HFF-Myc (cell line): Measurements from ENCODE around the gene CFAP46.
"Not testable (repeated sequence)": the region's sequence is repeated elsewhere in the genome, so short reads cannot be mapped to it uniquely, and the experiment has no call there.

ENCODE experiments used
- DNase-seq: peaks from one replicate; pipeline ENCODE4 v3.0.0-alpha.2; 2011; ENCODE audit warnings: low read depth; ENCODE audit errors: extremely low read depth
- H3K4me3 ChIP-seq: replicated peaks from 2 replicates; pipeline ENCODE4 v1.5.1; 2011; ENCODE audit warnings: low read depth, mild to moderate bottlenecking, control low read depth, low read length
- TF ChIP-seq, protein P1 (sequence below): IDR thresholded peaks from 2 replicates; pipeline ENCODE4 v1.5.1; 2012; ENCODE audit warnings: mild to moderate bottlenecking, low read depth, low read length, control low read depth; ENCODE audit errors: missing control alignments

The CFAP46 gene

DNA sequence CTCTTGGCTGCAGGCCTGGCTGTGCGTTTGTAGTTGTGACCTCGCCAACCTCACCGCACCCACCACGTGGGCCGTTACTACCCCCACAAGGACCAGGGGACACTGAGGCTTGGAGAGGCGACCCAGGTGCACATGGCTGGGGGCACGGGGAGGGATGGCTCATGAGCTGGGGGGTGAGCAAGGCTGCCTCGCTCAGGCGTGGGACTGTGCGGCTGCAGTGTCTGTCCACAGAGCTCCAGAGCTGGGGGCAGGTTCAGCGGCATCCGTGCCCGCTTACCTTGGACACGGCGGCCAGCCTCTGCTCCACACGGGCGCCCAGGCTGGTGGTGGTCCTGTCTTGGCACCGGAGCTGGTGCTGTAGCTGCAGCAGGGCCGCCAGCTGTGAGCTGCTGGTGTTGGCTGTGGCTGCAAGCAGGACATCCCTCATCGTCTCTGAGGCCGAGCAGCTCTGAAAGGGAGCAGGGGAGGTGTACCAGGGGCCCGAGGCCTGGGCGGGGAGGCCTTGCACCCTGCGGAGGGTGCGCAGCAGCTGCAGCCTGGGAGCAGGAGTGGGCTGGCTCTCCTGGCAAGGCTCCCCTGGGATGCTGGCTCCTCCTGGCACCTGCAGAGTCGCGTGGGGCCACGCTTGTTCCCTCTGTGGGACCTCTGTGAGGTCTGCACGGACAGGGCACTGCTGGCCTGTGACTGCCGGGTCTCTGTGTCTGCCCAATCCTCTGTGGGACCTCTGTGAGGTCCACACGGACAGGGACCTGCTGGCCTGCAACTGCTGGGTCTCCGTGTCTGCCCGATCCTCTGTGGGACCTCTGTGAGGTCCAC lies 96.4 kb downstream of the CFAP46 start:
- DNase-seq: no peak
- H3K4me3 ChIP-seq: no peak overlapping the region
- TF ChIP-seq, protein P1, sequence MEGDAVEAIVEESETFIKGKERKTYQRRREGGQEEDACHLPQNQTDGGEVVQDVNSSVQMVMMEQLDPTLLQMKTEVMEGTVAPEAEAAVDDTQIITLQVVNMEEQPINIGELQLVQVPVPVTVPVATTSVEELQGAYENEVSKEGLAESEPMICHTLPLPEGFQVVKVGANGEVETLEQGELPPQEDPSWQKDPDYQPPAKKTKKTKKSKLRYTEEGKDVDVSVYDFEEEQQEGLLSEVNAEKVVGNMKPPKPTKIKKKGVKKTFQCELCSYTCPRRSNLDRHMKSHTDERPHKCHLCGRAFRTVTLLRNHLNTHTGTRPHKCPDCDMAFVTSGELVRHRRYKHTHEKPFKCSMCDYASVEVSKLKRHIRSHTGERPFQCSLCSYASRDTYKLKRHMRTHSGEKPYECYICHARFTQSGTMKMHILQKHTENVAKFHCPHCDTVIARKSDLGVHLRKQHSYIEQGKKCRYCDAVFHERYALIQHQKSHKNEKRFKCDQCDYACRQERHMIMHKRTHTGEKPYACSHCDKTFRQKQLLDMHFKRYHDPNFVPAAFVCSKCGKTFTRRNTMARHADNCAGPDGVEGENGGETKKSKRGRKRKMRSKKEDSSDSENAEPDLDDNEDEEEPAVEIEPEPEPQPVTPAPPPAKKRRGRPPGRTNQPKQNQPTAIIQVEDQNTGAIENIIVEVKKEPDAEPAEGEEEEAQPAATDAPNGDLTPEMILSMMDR: no peak

DNA sequence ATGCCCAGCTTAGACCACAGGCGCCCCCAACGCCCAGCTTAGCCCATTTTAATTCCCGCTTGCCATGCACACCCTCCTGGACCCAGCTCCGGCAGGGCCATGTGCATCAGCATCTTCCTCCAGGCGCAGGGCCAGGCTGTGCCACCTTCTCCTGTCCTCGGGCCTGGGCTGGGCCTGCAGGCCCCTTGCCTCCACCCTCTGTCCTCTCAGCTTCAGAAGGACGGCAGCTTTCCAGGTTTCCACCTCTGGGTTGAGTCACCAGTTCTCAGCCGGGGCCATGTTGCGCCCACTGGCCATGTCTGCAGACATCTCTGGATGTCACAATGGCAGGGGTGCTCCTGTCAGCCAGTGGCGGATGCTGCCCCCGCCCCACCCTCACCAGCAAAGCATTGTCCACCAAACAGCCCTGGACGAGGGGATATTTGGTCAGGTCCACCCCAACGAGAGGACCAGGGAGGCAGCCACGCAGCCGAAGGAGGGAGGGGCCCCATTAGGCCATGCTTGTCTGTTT lies 97.3 kb downstream of the CFAP46 start:
- no peak for DNase-seq
- H3K4me3 ChIP-seq: no peak overlapping the region
- TF ChIP-seq, protein P1: no peak

DNA sequence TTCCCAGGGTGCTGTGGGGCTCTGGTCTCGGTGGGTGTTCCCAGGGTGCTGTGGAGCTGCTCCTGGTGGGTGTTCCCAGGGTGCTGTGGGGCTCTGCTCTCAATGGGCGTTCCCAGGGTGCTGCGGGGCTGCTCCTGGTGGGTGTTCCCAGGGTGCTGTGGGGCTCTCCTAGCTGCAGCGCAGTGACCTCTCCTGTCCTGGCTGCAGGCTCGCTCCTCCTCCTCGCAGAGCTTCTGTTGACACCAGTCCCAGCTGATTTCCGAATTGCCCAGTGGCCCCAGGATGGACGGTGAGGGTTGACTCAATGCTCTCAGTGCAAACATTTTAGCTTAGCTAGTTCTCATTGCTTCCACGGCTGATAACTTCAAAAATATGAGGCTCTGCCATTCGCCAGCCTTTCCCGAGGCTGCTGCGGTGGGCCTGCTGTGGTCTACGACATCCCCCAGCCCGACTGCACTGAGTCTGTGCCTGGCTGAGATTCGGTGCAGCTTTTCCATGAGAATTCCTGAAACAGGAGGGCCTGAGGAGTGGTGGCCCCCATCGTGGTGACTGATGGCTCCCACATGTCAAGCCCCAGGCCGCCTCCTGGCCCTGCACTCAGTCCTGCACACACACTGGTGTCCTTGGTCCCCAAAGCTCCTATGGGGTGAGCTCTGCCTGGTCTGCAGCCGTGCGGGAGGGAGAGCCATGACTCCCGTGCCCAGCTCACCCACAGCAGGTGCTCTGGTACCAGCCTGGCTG lies 98.1 kb downstream of the CFAP46 start:
- H3K4me3 ChIP-seq: no peak overlapping the region
- DNase-seq: no peak
- TF ChIP-seq, protein P1: no peak

DNA sequence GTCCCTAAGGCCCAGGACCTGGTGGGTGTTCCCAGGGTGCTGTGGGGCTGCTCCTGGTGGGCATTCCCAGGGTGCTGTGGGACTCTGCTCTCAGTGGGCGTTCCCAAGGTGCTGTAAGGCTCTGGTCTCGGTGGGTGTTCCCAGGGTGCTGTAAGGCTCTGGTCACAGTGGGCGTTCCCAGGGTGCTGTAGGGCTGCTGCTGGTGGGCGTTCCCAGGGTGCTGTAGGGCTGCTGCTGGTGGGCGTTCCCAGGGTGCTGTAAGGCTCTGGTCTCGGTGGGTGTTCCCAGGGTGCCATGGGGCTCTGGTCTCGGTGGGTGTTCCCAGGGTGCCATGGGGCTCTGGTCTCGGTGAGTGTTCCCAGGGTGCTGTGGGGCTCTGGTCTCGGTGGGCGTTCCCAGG lies 99.1 kb downstream of the CFAP46 start:
- H3K4me3 ChIP-seq, DNase-seq: not testable (repeated sequence)

DNA sequence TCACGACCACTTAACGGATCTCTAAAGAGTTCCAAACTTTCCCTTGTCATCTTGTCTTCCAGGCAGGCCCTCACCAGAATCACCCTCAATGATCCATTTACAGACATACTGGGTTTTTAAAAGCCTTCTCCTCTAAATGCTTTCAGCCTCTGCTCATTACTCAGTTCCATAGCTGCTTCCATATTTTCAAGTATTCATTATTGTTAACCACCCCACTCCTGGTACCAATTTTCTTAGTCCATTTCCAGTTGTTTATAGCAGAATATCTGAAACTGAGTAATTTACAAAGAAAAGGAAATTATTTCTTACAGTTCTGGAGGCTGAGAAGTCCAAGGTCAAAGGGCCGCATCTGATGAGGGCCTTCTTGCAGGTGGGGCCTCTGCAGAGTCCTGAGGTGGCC lies 100.0 kb downstream of the CFAP46 start:
- DNase-seq: no peak
- TF ChIP-seq, protein P1: no peak
- no peak overlapping the region for H3K4me3 ChIP-seq

DNA sequence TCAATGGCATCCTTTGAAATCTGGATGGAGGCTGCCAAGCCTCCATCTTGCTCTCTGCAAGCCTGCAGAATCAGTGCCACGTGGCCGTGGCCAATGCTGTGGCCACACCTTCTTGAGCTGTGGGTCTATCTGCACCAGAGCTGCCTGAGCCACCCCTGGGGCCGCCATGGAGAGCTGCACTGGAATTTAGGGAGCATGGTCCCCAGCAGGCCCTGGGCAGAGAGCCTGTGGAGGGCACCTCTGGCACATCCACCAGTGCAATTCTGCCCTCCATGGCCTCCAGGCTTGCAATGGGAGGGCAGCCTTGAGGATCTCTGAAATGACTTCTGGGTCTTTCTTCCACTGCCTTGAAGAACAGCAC lies 100.8 kb downstream of the CFAP46 start:
- TF ChIP-seq, protein P1: no peak
- no peak overlapping the region for H3K4me3 ChIP-seq

DNA sequence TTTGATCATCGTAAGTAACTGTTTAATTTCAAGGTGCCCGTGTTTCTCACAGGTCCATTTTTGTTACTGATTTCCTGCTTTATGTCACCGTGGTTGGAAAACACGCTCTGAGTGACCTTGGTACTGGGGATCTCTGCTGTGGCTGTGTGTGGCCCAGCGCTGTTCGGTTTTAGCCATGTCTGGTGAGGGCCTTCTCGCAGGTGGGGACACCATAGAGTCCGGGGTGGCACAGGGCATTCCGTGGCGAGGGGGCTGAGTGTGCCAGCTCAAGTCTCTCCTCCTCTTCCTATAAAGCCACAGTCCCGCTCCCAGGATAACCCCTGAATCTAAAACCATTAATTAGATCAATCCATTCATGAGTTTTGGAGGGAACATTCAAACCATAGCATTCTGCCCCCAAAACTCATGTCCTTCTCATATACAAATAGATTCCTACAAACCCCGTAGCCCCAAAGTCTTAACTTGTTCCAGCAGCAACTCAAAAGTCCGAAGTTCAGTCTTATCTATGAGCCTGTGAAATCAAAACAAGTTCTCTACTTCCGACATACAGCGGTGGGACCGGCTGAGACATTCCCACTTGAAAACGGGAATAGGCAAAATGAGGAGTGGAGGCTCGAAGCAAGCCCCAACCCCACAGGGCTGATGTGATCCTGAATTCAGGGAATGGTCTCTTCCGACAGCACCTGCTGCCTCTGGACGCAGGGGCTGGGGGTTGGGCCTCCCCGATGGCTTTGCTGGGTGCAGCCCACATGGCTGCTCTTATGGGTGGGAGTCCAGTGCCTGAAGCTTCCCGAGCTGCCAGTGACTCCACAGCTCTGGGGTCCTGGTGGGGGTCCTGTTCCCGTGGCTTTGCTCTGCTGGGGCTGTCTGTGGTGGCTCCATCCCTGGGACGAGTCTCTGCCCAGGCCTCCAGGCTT lies 101.4 kb downstream of the CFAP46 start:
- no peak for DNase-seq
- TF ChIP-seq, protein P1: no peak
- no peak overlapping the region for H3K4me3 ChIP-seq

More for the DNA sequence above, 100.8 kb downstream of the CFAP46 start:
- DNase-seq: no peak
